ENCODE data around the gene FABP1.

DNA sequence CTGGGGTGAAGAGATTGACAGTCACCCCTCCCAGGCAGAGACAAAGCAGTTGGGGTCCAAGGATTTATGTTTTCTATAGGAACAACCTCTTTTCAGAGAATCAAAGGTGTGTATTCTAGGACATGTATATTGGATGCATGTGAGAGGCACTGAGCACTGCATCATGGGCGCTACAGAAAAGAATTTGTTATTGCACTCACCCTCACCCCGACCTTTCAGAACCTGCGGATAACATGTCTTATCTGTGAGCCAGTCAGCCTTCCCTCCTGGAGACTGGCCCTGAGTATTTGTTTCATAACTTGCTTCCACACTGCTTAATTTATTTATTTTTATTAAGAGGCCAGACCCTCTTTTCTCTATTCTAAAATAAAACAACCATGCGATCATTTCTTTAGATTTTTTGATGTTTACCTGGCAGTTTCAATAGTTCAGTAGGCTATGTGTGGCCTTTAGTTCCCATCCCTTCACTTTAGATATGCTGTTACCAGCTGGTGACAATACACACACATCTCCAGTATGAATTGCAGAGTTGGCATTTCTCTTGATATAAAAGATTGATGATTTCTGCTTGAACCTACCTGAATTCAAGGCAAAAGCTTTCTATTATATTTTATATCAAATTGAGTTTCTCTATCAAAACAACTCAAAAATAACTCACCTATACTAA is 29.8 kb downstream of the FABP1 start:
- TF ChIP-seq POLR2A (IDR thresholded peaks at IDR 0.05; ENCODE audit: low read depth, low read length), result no peak
- no peak for TF ChIP-seq POLR2AphosphoS5 (IDR thresholded peaks at IDR 0.05; ENCODE audit: low read depth, low read length)
- TF ChIP-seq TAF1 (IDR thresholded peaks at IDR 0.05; ENCODE audit: low read depth, low read length), result no peak
- no peak for TF ChIP-seq SPI1 (IDR thresholded peaks at IDR 0.05; ENCODE audit: low read depth, low read length)

Measured in GM12891 (cell line).